PC-3 (cell line): Measurements from ENCODE around the gene TICRR.

Experiments used
- EZH2 ChIP-seq: fragments of 300-600 bp; sonication (generic); IDR thresholded peaks from one replicate; pipeline ENCODE4 v1.6.1; 2017; ENCODE audit warnings: antibody characterized with exemption, mild to moderate bottlenecking, low read length; ENCODE audit not compliant: unreplicated experiment
- TF ChIP-seq, protein P1 (sequence below): fragments of 300-600 bp; sonication (generic); conservative IDR thresholded peaks from 2 replicates; pipeline ENCODE4 v1.5.1; 2017; ENCODE audit warnings: antibody characterized with exemption, low read depth, mild to moderate bottlenecking, low read length

DNA sequence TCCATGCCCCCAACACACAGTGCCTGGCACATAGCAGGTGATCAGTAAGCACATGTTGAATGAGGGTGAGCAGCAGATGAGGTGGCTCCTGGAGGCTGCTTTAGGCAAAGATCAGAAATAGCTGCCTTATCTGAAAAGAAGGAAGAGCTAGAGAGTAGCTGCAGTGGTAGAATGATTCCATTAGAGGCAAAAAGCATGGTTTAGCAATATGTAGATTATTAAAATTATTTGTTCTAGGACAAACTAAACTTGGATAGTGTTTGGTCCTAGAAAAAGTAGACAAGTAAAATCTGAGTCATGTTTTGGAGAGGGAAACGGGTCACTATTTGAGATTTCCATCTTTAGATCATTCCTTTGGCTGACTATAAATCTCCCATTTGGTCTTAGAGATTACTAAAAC, 47.9 kb downstream of the TICRR start:
- no peak for TF ChIP-seq EZH2
- TF ChIP-seq, protein P1, sequence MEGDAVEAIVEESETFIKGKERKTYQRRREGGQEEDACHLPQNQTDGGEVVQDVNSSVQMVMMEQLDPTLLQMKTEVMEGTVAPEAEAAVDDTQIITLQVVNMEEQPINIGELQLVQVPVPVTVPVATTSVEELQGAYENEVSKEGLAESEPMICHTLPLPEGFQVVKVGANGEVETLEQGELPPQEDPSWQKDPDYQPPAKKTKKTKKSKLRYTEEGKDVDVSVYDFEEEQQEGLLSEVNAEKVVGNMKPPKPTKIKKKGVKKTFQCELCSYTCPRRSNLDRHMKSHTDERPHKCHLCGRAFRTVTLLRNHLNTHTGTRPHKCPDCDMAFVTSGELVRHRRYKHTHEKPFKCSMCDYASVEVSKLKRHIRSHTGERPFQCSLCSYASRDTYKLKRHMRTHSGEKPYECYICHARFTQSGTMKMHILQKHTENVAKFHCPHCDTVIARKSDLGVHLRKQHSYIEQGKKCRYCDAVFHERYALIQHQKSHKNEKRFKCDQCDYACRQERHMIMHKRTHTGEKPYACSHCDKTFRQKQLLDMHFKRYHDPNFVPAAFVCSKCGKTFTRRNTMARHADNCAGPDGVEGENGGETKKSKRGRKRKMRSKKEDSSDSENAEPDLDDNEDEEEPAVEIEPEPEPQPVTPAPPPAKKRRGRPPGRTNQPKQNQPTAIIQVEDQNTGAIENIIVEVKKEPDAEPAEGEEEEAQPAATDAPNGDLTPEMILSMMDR = no peak
